Activated T-cell treated with anti-CD3 and anti-CD28 coated beads, Interleukin-2, amount 50 U/mL, for 48 hours (primary cell): Measurements from ENCODE around the gene RASIP1.
"Not testable (repeated sequence)": the region's sequence is repeated elsewhere in the genome, so short reads cannot be mapped to it uniquely, and the experiment has no call there.

Experiments used
- DNase-seq, 2 experiments: peaks; one replicate each; pipeline ENCODE4 v3.0.0-alpha.2; 2020

Gene RASIP1, protein sequence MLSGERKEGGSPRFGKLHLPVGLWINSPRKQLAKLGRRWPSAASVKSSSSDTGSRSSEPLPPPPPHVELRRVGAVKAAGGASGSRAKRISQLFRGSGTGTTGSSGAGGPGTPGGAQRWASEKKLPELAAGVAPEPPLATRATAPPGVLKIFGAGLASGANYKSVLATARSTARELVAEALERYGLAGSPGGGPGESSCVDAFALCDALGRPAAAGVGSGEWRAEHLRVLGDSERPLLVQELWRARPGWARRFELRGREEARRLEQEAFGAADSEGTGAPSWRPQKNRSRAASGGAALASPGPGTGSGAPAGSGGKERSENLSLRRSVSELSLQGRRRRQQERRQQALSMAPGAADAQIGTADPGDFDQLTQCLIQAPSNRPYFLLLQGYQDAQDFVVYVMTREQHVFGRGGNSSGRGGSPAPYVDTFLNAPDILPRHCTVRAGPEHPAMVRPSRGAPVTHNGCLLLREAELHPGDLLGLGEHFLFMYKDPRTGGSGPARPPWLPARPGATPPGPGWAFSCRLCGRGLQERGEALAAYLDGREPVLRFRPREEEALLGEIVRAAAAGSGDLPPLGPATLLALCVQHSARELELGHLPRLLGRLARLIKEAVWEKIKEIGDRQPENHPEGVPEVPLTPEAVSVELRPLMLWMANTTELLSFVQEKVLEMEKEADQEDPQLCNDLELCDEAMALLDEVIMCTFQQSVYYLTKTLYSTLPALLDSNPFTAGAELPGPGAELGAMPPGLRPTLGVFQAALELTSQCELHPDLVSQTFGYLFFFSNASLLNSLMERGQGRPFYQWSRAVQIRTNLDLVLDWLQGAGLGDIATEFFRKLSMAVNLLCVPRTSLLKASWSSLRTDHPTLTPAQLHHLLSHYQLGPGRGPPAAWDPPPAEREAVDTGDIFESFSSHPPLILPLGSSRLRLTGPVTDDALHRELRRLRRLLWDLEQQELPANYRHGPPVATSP

DNA sequence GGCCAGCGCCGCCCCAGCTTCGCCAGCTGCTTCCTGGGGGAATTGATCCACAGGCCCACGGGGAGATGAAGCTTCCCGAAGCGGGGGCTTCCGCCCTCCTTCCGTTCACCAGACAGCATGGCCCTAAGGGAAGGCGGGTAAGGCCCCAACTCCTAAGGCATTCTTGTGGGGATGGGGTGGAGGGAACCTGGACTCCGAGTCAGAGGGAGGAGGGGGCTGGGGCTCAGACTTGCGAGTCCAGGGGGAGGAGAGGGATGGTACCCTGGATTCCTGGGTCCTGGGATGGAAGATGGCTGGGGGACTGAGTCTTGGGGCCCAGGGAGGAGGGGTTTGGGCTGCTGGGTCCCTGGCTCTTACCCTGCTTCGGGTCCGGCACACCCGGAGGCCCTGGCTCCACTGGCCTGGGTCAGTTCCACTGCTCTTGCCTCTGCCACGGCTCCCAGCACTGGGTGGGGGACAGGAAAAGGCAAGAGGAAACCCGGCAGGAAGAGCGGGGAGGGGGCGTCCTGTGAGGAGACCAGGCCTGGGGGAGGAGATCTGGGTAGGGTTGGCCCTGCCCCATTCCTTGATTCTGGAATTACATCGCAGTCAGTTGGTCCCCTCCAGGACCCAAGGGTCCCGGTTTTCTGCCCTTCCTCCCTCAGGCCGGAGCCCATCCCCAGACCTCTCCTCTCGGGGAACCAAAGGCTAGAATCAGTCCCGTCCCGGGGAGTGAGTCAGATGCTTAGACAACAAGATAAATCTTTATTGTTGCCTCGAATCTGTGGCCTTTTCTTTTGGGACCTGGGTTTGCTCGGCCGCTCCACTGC lies at the start of gene RASIP1:
RASIP1 (minus strand) TSS at position 447 of the 809 bp plus-strand sequence; CDS start at position 119, 328 bp downstream.
- DNase-seq = no peak

DNA sequence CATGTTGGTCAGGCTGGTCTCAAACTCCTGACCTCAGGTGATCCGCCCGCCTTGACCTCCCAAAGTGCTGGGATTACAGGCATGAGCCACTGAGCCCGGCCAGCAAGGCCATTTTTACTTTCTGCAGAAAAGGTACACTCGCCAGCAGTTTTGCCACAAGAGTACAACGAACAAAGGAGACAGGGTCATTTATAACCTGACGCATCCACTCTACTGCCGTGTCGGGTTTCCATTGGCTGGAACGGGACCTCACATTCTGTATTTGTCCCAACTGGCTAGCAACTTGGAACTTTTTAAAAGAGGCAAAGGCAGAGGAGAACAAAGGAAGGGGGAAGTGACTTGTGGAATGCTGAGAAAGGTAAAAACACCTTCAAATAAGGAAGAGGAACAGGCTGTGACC lies 46.9 kb upstream of the RASIP1 start:
- DNase-seq = not testable (repeated sequence)

DNA sequence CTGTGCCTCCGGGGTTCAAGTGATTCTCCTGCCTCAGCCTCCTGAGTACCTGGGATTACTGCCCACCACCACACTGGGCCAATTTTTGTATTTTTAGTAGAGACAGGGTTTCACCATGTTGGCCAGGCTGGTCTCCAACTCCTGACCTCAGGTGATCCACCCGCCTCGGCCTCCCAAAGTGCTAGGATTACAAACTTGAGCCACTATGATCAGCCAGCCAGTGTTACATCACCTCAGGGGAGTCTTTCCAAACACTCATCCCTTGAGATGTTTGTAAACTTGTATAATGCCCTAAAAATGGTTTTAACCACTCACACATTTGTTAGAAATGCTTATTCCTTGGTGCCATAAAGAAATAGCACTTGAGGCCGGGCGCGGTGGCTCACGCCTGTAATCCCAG lies 46.0 kb upstream of the RASIP1 start:
- not testable (repeated sequence) for DNase-seq

DNA sequence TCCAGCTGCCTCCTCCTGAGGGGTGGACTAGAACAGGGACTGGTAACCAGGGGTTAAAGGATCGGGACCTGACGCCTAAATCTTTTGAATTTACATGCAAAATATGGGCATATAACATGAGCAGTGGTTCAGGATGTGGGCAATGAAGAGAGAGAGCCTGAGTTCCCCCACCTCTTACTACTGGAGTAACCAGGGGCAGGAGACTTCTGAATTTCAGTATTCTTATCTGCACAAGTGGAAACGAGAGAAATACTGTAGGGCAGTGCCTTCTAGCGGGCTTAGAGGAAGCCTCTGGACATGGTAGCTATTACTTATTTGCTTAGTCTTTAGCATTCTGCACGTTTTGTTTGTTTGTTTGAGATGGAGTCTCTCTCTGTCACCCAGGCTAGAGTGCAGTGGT lies 44.1 kb upstream of the RASIP1 start:
- DNase-seq = no peak

DNA sequence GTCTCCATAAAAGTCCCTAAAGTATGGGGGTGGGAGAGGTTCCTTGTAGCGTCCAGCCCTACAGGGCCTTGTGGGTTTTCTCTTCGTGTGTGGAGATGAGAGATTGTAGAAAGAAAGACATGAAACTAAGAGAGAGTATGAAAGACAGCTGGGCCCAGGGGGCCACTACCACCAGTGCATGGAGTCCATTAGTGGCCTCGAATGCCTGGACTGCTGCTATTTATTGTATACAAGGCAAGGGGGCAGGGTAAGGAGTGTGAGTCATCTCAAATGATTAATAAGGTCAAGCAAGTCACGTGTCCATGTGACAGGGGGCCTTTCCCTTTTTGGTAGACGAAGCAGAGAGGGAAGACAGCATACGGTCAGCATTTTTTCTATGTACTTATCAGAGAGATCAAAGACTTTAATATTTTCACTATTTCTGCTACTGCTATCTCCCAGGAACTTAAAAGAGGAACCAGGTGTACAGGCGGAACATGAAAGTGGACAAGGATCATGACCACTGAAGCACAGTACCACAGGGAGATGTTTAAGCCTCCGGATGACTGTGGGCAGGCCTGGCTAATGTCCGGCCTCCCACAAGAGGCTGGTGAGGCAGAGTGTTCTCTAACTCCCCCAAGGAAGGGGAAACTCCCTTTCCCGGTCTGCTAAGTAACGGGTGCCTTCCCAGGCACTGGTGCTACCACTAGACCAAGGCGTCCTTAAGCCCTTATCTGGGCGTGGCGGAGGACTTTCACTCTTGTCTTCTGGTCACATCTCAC lies 40.4 kb upstream of the RASIP1 start:
- no peak for DNase-seq

DNA sequence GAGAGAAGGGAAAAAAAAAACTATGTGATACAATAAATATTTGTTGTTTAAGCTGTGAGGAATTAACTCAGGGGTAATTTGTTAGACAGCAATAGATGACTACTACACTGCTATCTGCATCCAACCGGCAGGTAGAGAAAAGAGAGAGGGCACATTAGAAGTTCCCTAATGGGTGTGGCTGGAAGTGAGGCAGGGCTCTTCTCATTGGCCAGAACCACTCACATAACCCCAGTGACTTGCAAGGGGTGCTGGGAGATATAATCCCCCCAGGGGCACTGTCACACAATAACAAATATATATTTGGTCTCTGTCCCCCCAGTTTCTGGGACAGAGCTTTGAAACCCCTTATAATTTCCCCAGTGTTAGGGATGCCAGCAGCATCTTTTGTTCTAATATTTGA lies 39.2 kb upstream of the RASIP1 start:
- no peak for DNase-seq

DNA sequence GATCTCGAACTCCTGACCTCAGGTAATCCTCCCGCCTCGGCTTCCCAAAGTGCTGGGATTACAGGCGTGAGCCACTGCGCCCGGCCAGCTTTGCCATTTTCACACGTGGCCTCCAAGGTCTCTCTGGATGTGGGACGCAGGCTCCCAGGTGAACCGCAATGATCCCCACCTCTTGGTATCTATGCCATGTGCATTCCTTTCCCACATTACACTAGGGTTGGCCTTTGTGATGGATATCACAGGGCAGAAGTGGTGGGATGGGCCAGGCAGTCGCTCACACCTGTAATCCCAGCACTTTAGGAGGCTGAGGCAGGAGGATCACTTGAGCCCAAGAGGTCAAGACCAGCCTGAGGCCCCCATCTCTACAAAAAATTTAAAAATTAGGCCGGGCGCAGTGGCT lies 37.3 kb upstream of the RASIP1 start:
- no peak for DNase-seq

DNA sequence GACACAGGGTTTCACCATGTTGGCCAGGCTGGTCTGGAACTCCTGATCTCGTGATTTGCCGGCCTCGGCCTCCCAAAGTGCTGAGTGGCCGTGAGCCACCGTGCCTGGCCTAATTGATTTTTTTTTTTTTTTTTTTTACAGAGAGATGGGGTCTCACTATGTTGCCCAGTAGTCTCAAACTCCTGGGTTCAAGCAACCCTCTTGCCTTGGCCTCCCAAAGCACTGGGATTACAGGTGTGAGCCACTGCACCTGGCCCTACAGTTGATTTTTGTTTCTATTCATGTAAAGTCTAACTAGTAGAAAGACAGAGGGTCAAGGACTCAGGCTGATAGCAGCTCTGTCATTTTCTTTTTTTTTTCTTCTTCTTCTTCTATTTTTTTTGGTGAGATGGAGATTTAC lies 36.7 kb upstream of the RASIP1 start:
- DNase-seq = no peak

DNA sequence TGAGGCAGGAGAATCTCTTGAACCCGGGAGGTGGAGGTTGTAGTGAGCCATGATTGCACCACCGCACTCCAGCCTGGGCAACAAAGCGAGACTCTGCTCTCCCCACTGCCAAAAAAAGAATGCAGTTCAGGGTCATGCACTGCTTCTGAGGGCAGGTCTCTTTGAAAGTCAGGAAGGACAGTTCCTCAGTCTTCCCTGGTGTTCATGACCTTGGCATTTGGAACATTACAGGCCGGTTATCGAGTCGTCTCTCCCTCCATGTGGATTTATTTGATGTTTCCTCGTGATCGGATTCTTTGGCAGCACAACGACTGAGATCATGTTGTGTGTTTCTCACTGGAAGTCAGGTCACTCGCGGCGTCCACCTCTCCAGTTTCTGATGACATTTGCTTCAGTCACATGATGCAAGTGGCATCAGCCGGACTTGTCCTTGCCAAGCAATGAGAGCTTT lies 32.1 kb upstream of the RASIP1 start:
- DNase-seq = no peak

DNA sequence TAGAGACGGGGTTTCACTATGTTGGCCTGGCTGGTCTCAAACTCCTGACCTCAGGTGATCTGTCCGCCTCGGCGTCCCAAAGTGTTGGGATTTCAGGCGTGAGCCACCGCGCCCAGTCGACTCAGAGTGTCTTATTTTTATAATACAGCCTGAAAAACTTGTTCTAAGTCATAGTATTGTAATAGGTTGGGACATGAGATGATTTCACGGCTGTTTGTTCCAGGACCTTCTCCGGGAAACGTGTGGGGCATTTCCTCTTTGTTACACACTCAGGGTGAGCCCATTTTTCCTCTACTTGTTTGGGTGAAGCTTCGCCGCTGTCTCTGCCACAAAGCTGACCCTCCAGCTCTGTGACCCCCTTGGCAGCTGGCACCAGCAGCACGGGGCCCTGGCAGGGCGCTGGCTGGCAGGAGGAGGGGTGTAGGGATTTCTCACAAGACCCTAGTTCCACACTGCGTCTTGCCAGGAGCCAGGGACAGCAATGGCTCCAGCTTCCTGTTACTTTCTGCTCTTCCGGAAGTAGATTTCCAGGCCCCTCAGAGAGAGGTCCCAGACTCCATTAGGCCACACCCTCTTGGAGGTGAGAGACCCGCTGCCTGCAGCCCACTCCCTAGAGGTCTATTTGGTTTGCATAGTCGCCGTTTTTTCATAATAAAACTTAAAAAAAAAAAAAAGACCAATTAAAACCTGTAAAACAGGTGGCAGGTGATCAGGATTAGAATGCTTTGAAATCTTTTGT lies 30.5 kb upstream of the RASIP1 start:
- DNase-seq = no peak

DNA sequence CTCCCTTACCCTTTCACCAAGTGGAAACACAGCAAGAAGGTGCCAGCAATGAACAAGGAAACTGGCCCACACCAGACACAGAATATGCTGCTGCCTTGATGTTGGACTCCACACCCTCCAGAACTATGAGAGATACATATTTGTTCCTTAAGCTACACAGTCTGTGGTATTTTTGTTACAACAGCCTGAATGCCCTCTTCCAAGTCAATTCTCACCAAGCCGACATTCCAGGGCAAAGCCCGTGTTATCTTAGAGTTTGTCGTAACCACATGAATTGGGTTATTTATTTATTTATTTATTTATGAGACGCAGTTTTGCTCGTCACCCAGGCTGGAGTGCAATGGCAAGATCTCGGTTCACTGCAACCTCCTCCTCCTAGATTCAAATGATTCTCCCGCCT lies 29.9 kb upstream of the RASIP1 start:
- no peak for DNase-seq

DNA sequence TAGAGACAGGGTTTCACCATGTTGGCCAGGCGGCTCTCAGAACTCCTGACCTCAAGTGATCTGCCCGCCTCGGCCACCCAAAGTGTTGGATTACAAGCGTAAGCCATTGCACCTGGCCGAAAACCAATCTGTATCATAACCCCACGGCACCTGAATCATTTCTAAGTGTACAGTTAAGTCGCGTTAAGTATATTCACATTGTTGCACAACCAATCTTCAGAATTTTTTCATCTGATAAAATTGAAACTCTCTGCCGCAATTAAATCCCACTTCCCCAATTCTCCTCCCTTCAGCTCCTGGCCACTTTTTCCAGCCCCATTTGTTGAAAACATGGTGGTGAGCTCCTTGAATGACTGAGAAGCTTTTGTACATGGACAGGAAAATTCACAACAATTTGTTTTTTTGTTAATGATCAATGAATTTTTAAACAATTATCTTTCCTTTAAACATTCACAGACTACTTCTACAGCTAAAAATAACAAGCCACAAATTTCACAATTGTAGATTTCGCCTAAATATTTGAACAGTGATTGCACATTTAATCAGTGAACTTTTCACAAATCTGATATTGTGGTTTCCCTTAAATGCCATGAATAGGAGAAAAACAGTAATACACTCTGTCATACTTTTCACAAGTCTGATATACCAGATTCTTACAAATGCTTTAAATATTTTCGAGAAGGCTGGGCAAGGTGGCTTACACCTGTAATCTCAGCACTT lies 28.7 kb upstream of the RASIP1 start:
- DNase-seq = no peak

DNA sequence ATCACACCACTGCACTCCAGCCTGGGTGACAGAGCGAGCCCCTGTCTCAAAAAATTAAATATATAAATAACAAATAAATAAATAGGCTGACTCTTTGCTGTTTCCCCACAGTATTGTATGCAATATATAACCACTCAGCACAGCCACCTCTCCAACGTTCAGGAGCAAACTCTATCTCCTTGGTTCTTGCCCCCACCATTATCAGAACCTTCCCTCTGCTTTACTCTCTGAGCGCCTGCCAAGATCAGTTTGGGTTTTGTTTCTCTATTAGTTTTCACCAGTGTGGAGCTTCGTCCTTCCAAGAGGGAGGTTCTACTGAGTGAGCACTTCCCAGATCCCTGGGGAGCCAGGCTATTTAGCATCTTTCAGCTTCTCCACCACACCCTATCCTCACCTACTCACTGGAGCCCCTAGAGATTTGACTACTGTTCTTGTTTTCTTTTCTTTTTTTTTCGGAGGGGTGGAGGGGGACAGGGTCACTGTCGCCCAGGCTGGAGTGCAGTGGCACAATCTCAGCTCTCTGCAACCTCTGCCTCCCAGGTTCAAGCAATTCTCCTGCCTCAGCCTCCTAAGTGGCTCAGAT lies 27.9 kb upstream of the RASIP1 start:
- DNase-seq = not testable (repeated sequence)

DNA sequence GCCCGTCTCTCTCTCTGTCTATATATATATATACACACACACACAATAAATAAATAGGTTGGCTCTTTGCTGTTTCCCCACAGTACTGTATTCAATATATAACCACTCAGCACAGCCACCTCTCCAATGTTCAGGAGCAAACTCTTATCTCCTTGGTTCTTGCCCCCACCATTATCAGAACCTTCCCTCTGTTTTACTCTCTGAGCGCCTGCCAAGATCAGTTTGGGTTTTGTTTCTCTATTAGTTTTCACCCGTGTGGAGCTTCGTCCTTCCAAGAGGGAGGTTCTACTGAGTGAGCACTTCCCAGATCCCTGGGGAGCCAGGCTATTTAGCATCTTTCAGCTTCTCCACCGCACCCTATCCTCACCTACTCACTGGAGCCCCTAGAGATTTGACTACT lies 25.4 kb upstream of the RASIP1 start:
- DNase-seq = not testable (repeated sequence)

DNA sequence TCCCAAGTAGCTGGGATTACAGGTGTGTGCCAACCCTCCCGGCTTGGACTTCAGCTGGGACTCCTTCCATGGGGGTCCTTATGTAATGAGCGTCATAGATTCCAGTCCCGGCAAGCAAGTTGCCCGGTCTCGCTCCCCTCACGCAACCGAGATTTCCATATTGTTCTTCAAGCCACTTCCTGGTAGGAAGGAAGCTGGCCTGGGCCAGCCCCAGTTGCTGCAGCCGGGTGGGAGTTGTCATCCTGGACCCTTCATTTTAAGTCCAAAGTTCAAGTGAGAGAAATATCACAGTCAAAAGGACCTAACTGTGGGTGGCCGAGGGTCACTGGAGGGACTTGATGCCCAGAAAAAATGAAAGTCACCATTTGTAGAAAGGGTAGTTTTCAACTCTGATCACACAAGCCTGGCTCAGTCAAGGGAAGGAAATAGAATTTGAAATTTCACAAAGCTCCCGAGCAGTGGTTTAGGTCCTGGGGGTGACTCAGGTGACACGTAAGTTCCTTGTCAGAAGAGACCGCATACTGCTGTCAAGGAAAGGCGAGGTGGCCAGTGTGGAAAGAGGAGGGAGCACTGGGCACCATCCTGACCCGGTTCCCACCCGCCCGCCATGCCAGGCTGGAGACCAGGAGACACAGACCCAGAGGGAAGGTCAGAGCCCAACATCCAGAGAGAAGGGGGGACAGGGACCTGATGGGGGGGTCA lies 20.2 kb upstream of the RASIP1 start:
- DNase-seq = no peak

DNA sequence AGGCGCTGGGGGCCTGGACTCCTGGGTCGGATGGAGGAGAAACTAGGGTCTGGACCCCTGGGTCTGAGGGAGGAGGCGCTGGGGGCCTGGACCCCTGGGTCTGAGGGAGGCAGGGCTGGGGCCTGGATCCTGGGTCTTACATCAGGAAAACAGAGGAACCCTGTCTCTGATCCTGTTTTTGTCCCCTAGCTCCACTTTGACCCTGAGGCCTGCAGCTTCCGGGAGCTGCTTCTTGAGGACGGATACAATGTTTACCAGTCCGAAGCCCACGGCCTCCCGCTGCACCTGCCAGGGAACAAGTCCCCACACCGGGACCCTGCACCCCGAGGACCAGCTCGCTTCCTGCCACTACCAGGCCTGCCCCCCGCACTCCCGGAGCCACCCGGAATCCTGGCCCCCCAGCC lies 17.3 kb upstream of the RASIP1 start:
- DNase-seq = no peak

DNA sequence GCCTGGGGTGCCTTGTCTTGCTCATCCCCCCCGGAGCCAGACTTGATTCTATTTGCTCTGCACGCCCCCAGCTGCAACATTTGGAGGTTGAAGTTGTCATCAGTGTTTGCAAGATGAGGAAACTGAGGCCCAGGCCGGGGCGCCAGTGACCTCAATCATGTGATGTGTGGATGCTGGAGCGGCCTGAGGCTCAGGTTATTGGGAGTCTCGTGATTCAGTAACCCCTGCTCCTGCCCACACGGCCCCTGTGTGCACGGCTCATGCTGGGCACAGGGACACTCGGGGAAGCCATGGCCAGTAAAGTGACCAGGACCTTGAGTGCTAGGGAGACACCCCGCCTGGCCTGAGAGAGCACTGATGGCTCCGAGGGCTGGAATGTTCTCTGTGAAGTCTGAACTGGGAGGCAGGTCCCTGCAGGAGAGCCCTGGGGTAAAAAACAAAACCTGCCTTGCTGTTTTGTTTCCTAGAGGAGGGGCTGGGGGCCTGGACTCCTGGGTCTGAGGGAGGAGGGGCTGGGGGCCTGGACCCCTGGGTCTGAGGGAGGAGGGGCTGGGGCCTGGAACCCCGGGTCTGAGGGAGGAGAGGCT lies 16.8 kb upstream of the RASIP1 start:
- DNase-seq = no peak

DNA sequence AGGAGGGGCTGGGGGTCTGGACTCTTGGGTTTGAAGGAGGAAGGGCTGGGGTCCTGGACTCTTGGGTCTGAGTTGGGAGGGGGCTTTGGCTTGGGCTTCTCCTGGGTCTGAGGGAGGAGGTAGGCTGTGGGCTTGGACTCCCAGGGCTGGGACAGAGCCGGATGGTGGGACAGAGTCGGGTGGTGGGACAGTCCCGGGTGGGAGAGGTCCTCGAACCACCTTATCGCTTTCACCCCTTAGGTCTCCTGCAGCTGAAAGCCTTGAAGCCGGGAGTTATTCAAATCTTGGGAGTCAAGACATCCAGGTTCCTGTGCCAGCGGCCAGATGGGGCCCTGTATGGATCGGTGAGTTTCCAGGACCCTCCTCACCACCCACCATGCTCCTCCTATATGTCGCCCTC lies 16.3 kb upstream of the RASIP1 start:
- no peak for DNase-seq

DNA sequence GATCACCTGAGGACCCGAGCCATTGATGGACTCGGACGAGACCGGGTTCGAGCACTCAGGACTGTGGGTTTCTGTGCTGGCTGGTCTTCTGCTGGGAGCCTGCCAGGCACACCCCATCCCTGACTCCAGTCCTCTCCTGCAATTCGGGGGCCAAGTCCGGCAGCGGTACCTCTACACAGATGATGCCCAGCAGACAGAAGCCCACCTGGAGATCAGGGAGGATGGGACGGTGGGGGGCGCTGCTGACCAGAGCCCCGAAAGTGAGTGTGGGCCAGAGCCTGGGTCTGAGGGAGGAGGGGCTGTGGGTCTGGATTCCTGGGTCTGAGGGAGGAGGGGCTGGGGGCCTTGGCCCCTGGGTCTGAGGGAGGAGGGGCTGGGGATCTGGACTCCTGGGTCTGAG lies 15.8 kb upstream of the RASIP1 start:
- DNase-seq = no peak
